Adrenal gland (tissue), 12 donors: ENCODE data around the gene MYBBP1A. TPM values are rescaled to one million over a fixed set of nuclear protein-coding genes. Genes with fewer than 3 reads are reported as not detected.

Experiments
- DNase-seq, 7 donors: peaks; one replicate each; pipeline ENCODE4 v3.0.0-alpha.2; 2019 to 2020
- H3K27ac ChIP-seq, 5 donors: fragments of 200-600 bp; sonication (generic) in 4 of 5; 1 replicate in 3 of 5; 2 replicates in 2 of 5; pipeline versions ENCODE4 v1.5.1 to v1.8.0; 2016 to 2020; ENCODE audit warnings: mild to moderate bottlenecking in 1 of 5
- H3K27me3 ChIP-seq: fragments of 200-600 bp; 2 replicates; pipeline ENCODE4 v1.8.0; 2021
- H3K36me3 ChIP-seq, 2 donors: fragments of 200-600 bp; replicated peaks in 1 of 2; 1 replicate in 1 of 2; 2 replicates in 1 of 2; pipeline versions ENCODE4 v1.5.1 to v1.8.0; 2018 to 2022
- H3K4me1 ChIP-seq, 2 donors: fragments of 200-600 bp; replicated peaks in 1 of 2; 1 replicate in 1 of 2; 2 replicates in 1 of 2; pipeline versions ENCODE4 v1.5.1 to v1.8.0; 2018 to 2021
- H3K4me3 ChIP-seq, 4 donors: fragments of 200-600 bp; sonication (generic) in 3 of 4; one replicate each; pipeline ENCODE4 v1.5.1; 2016 to 2018
- H3K9me3 ChIP-seq, 3 donors: fragments of 200-600 bp; sonication (generic) in 1 of 3; replicated peaks in 1 of 3; 1 replicate in 2 of 3; 2 replicates in 1 of 3; pipeline versions ENCODE4 v1.5.1 to v1.8.0; 2016 to 2021
- POLR2A ChIP-seq, 2 donors: fragments of 450-650 bp; IDR thresholded peaks; one replicate each; pipeline ENCODE4 v1.6.1; 2017; ENCODE audit warnings: antibody characterized with exemption in 2 of 2, mild to moderate bottlenecking in 2 of 2, moderate library complexity in 1 of 2
- WGBS, 4 donors: extraction: QIAGEN DNeasy Blood & Tissue Kit in 2 of 4; methylation state at CpG; one replicate each; pipeline versions ENCODE4 v1.1.5 to v1.1.7; 2013 to 2017; 5-methylcytosine and 5-hydroxymethylcytosine counted together
- intact Hi-C, 2 donors: fragments of 100-400 bp; cut with DNase I; formaldehyde crosslinking; loops; one replicate each; pipeline versions ENCODE4 v1.14.1 to v1.15.0; 2022 to 2023
- polyA plus RNA-seq, 3 donors: library from polyadenylated mRNA; stranded (reverse); fragments of 200-250 nt in 2 of 3; fragments of 350-450 nt in 1 of 3; fragmentation: Illumina TruSeq in 1 of 3; extraction: RNeasy Lipid Tissue Mini Kit (QIAGEN cat#74804) in 1 of 3; gene quantifications; one replicate each; pipeline ENCODE4 v1.2.3, GENCODE V29; 2013 to 2014
- total RNA-seq, 9 donors: library from RNA; depleted of rRNA in 4 of 9; stranded (reverse); fragments of >200 nt in 4 of 9; fragments of 120-200 nt in 1 of 9; fragmentation: NEBNext Ultra II Directional in 1 of 9; extraction: Animal tissue kit (Norgen Biotek cat#: 25700) in 1 of 9; gene quantifications; one replicate each; pipeline versions ENCODE4 v1.1.0 to v1.2.4, GENCODE V29; 2013 to 2023
- TF ChIP-seq, protein P1 (sequence below), 6 experiments: fragments of 450-650 bp in 4 of 6; fragments of 200-600 bp in 2 of 6; sonication (generic) in 1 of 6; IDR thresholded peaks; 1 replicate in 5 of 6; 2 replicates in 1 of 6; pipeline versions ENCODE4 v1.5.1 to v1.8.0; 2016 to 2021; ENCODE audit warnings: antibody characterized with exemption in 6 of 6, mild to moderate bottlenecking in 2 of 6, moderate library complexity in 1 of 6
- donor health status: healthy with polysubstance abuse.
- donor health status: Bipolar disorder and iron deficiency.
- donor health status: DM: yes; HTN: yes; CAD: no.
- donor health status: DM: no; HTN: no; CAD: no.
- donor health status: DM: no; HTN: no; CAD: no.
- donor health status: DM: yes; HTN: yes; CAD: no.

Gene MYBBP1A
- total and polyA plus RNA-seq, 12 donors = 17.9 to 65.5 (median 42.4) TPM

DNA sequence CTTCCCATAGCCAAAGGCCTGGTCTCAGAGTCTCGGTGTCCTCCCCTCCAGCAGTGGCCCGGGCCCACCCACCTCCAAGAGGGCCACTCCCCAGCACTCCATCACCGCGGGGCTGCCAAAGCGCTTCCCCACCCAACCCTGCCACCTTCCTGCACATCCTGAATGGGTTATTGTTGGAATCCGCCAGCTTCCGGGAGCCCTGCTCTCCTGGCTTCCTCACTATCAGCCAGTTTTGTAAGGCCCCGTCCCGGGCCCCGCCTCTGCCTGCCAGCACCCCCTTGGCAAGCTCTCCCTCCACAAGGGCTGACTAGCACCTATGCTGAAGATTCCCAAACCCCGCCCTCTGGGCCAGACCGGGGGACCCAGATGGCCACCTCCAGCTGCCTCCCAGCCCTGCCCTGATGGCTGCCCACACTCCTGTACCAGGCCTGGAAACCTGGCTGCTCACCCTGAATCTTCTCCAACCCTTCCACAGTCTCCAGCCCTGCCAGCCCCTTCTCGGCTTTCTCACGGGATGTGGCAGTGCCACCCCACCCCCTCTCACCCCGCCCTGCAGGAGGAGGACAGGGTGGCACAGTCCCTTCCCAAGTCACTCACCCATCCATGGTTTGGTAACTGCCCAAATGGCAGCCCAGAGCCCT is 14.4 kb downstream of the MYBBP1A start:
- TF ChIP-seq, protein P1, sequence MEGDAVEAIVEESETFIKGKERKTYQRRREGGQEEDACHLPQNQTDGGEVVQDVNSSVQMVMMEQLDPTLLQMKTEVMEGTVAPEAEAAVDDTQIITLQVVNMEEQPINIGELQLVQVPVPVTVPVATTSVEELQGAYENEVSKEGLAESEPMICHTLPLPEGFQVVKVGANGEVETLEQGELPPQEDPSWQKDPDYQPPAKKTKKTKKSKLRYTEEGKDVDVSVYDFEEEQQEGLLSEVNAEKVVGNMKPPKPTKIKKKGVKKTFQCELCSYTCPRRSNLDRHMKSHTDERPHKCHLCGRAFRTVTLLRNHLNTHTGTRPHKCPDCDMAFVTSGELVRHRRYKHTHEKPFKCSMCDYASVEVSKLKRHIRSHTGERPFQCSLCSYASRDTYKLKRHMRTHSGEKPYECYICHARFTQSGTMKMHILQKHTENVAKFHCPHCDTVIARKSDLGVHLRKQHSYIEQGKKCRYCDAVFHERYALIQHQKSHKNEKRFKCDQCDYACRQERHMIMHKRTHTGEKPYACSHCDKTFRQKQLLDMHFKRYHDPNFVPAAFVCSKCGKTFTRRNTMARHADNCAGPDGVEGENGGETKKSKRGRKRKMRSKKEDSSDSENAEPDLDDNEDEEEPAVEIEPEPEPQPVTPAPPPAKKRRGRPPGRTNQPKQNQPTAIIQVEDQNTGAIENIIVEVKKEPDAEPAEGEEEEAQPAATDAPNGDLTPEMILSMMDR (IDR thresholded peaks at IDR 0.05) = no peak
- no peak for TF ChIP-seq POLR2A (IDR thresholded peaks at IDR 0.05)
- H3K27me3 ChIP-seq = no peaks in the 10 kb centered on the region
- no peak overlapping the region for H3K4me3 ChIP-seq
- H3K36me3 ChIP-seq = peaks cover 0 to 58% of the 10 kb centered on the region in 2 donors
- DNase-seq = peak in 2 of 7 donors; percentile 24 to 60
- H3K27ac ChIP-seq = peak overlapping the region in 1 of 5 donors; percentile 61
- H3K9me3 ChIP-seq = no peaks in the 10 kb centered on the region
- intact Hi-C loops = loop anchor here in 1 of 2 donors (10.0 kb wide), 1 partner anchor 116 kb away; no protein-coding TSS in a partner anchor
- WGBS, 4 donors = 69 to 83% (median 79%) methylated on average over 10 to 15 of the region's 15 CpGs
- H3K4me1 ChIP-seq = peaks cover 9 to 24% of the 10 kb centered on the region in 2 donors

DNA sequence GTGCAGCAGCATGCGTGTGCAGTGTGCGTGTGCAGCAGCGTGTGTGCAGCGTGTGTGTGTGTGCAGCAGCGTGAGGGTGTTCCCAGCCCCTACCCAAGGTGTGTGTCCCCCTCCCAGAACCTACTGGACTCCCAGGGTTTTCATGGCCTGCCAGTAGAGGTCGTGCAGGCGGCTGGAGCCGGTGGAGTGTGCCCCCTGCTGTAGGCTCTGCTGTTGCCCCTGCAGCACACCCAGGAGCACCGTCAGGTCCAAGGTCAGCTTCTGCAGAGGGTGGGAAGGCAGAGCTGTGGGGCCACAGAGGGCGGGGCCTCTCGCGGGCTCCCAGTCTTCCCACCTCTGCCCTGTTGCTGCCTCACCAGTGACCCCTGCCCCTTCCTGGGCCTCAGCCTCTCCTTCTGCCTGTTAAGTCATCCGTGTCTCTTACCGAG is 14.9 kb downstream of the MYBBP1A start:
- H3K9me3 ChIP-seq = no peaks in the 10 kb centered on the region
- no peaks in the 10 kb centered on the region for H3K27me3 ChIP-seq
- H3K4me3 ChIP-seq = no peak overlapping the region
- peak overlapping the region in 1 of 5 donors; percentile 61 for H3K27ac ChIP-seq
- WGBS, 4 donors = 71 to 77% (median 75%) methylated on average over 5 to 14 of the region's 14 CpGs
- no peak for DNase-seq
- TF ChIP-seq POLR2A (IDR thresholded peaks at IDR 0.05) = no peak
- TF ChIP-seq, protein P1 (IDR thresholded peaks at IDR 0.05) = peak in 1 of 6 experiments; percentile 3
- H3K36me3 ChIP-seq = peaks cover 0 to 52% of the 10 kb centered on the region in 2 donors
- peaks cover 10 to 25% of the 10 kb centered on the region in 2 donors for H3K4me1 ChIP-seq
- intact Hi-C loops = loop anchor here in 1 of 2 donors (10.0 kb wide), 1 partner anchor 115 kb away; no protein-coding TSS in a partner anchor

DNA sequence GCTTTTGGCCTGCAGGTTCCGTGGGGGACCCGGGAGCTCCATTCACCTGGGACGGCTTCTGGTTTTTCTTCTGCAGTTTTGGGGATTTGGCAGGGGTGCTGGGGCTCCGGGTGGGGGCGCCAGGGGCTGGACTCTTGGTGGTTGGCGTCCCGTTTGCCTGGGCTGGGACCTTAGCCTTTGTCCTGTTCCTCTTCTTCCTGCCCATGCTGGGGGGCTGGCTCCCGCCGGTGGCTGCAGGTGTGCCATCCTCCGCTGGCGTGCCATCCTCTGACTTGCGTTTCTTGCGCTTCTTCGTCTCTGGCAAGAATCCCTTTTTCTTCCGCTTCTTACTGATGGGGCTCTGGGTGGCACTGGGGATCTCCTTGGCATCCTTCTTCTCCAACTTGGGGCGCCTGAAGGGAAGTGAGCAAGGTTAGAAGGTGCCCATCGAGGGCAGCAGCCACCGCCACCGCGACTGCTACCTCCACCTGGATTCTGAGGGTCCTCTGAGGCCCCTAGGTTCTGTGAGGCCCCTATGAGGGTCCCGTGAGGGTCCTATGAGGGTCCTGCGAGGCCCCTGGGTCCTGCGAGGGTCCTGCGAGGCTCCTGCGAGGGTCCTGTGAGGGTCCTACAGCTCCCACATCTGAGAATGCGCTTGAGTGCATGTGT is 15.5 kb downstream of the MYBBP1A start:
- no peaks in the 10 kb centered on the region for H3K9me3 ChIP-seq
- TF ChIP-seq POLR2A (IDR thresholded peaks at IDR 0.05) = no peak
- TF ChIP-seq, protein P1 (IDR thresholded peaks at IDR 0.05) = no peak
- no peaks in the 10 kb centered on the region for H3K27me3 ChIP-seq
- H3K27ac ChIP-seq = peak overlapping the region in 1 of 5 donors; percentile 61
- peaks cover 10 to 25% of the 10 kb centered on the region in 2 donors for H3K4me1 ChIP-seq
- DNase-seq = no peak
- H3K4me3 ChIP-seq = no peak overlapping the region
- 90 to 93% (median 91%) methylated on average over 20 to 26 of the region's 26 CpGs for WGBS, 4 donors
- intact Hi-C loops = loop anchor here in 1 of 2 donors (10.0 kb wide), 1 partner anchor 115 kb away; no protein-coding TSS in a partner anchor
- peaks cover 0 to 50% of the 10 kb centered on the region in 2 donors for H3K36me3 ChIP-seq

DNA sequence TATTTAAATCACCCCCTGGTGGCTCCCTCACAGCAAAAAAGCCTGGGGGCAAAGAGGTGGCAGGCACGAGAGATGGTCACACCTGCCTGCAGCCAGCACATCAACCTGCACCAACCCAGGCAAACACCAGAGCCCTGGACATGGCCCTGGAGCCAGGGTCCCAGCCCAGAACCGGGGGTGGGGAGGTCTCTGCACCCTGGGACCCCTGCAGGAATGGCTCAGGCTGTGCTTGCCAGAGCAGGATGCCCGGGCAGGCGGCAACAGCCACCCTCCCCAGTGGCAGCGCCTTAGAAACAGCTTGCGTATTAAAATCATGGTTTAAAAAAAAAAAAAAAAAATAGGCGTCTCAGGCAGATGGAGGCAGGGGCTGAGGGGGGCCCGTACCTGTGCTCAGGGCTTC is 16.2 kb downstream of the MYBBP1A start:
- no peak overlapping the region for H3K27ac ChIP-seq
- intact Hi-C loops = no loop called here
- peaks cover 0 to 43% of the 10 kb centered on the region in 2 donors for H3K36me3 ChIP-seq

More for the DNA sequence above, 16.2 kb downstream of the MYBBP1A start:
- Histone ChIP-seq H3K27me3 (no peaks in the 10 kb centered on the region), H3K4me1 (peaks cover 10 to 30% of the 10 kb centered on the region in 2 donors), H3K4me3 (no peak overlapping the region), H3K9me3 (no peaks in the 10 kb centered on the region)
- no peak for DNase-seq
- TF ChIP-seq POLR2A (IDR thresholded peaks at IDR 0.05) = no peak
- TF ChIP-seq, protein P1 (IDR thresholded peaks at IDR 0.05) = no peak
- 90 to 98% (median 92%) methylated on average over 5 to 8 of the region's 8 CpGs for WGBS, 4 donors
